Liver (tissue), 3 donors: Measurements from ENCODE around the gene KIF3B.

Experiments used
- EGR1 ChIP-seq, 2 donors: IDR thresholded peaks; 2 replicates each; pipeline ENCODE4 v1.6.1; 2016 to 2018; ENCODE audit warnings: antibody characterized with exemption in 2 of 2, low read depth in 2 of 2
- HNF4A ChIP-seq, 2 donors: conservative IDR thresholded peaks; 2 replicates each; pipeline ENCODE4 v1.6.1; 2016; ENCODE audit warnings: antibody characterized with exemption in 2 of 2, mild to moderate bottlenecking in 2 of 2
- RAD21 ChIP-seq, 2 donors: IDR thresholded peaks; 2 replicates each; pipeline ENCODE4 v1.6.1; 2016; ENCODE audit warnings: antibody characterized with exemption in 2 of 2, mild to moderate bottlenecking in 2 of 2
- RXRA ChIP-seq, 2 donors: IDR thresholded peaks; 2 replicates each; pipeline ENCODE4 v1.6.1; 2017 to 2018; ENCODE audit warnings: antibody characterized with exemption in 2 of 2, mild to moderate bottlenecking in 1 of 2
- SP1 ChIP-seq: IDR thresholded peaks from 2 replicates; pipeline ENCODE4 v1.6.1; 2018; ENCODE audit warnings: antibody characterized with exemption, mild to moderate bottlenecking
- TAF1 ChIP-seq: conservative IDR thresholded peaks from 2 replicates; pipeline ENCODE4 v1.6.1; 2016; ENCODE audit warnings: antibody characterized with exemption, mild to moderate bottlenecking
- YY1 ChIP-seq: IDR thresholded peaks from 2 replicates; pipeline ENCODE4 v1.6.1; 2016; ENCODE audit warnings: antibody characterized with exemption, mild to moderate bottlenecking
- TF ChIP-seq, protein P1 (sequence below): IDR thresholded peaks from 2 replicates; pipeline ENCODE4 v1.6.1; 2016; ENCODE audit warnings: antibody characterized with exemption, mild to moderate bottlenecking
- TF ChIP-seq, protein P2 (sequence below): IDR thresholded peaks from 2 replicates; pipeline ENCODE4 v1.6.1; 2016; ENCODE audit warnings: antibody characterized with exemption
- TF ChIP-seq, protein P3 (sequence below): fragments of 150-350 bp; IDR thresholded peaks from 2 replicates; pipeline ENCODE4 v1.5.1; 2017; ENCODE audit warnings: improper control_type of control experiment, low read depth, low read length; ENCODE audit not compliant: missing input control
- donor health status: healthy.
- donor health status: healthy.

DNA sequence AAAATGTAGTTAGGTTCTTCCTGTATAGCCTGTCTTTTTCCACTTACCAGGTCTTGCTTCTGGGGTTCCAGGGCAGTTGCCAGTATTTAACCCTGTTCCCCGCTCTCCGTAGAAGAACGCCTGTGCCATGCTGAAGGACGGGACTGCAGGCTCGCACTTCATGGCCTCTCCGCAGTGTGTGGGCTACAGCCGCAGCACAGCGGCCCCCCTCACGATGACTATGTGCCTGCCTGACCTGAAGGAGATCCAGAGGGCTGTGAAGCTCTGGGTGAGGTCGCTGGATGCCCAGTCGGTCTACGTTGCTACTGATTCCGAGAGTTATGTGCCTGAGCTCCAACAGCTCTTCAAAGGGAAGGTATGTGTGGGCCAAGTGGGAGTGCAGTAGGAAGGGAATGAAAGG is 46.7 kb upstream of the KIF3B start:
- TF ChIP-seq, protein P1, sequence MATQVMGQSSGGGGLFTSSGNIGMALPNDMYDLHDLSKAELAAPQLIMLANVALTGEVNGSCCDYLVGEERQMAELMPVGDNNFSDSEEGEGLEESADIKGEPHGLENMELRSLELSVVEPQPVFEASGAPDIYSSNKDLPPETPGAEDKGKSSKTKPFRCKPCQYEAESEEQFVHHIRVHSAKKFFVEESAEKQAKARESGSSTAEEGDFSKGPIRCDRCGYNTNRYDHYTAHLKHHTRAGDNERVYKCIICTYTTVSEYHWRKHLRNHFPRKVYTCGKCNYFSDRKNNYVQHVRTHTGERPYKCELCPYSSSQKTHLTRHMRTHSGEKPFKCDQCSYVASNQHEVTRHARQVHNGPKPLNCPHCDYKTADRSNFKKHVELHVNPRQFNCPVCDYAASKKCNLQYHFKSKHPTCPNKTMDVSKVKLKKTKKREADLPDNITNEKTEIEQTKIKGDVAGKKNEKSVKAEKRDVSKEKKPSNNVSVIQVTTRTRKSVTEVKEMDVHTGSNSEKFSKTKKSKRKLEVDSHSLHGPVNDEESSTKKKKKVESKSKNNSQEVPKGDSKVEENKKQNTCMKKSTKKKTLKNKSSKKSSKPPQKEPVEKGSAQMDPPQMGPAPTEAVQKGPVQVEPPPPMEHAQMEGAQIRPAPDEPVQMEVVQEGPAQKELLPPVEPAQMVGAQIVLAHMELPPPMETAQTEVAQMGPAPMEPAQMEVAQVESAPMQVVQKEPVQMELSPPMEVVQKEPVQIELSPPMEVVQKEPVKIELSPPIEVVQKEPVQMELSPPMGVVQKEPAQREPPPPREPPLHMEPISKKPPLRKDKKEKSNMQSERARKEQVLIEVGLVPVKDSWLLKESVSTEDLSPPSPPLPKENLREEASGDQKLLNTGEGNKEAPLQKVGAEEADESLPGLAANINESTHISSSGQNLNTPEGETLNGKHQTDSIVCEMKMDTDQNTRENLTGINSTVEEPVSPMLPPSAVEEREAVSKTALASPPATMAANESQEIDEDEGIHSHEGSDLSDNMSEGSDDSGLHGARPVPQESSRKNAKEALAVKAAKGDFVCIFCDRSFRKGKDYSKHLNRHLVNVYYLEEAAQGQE, result no peak
- TF ChIP-seq RAD21 (IDR thresholded peaks at IDR 0.05) (no peak), TAF1 (no peak), SP1 (no peak), EGR1 (IDR thresholded peaks at IDR 0.05; ENCODE audit: low read depth in 2 of 2) (no peak), RXRA (IDR thresholded peaks at IDR 0.05) (no peak), HNF4A (conservative IDR thresholded peaks at IDR 0.05) (no peak), YY1 (no peak)
- TF ChIP-seq, protein P2, sequence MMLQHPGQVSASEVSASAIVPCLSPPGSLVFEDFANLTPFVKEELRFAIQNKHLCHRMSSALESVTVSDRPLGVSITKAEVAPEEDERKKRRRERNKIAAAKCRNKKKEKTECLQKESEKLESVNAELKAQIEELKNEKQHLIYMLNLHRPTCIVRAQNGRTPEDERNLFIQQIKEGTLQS, result no peak
- TF ChIP-seq, protein P3, sequence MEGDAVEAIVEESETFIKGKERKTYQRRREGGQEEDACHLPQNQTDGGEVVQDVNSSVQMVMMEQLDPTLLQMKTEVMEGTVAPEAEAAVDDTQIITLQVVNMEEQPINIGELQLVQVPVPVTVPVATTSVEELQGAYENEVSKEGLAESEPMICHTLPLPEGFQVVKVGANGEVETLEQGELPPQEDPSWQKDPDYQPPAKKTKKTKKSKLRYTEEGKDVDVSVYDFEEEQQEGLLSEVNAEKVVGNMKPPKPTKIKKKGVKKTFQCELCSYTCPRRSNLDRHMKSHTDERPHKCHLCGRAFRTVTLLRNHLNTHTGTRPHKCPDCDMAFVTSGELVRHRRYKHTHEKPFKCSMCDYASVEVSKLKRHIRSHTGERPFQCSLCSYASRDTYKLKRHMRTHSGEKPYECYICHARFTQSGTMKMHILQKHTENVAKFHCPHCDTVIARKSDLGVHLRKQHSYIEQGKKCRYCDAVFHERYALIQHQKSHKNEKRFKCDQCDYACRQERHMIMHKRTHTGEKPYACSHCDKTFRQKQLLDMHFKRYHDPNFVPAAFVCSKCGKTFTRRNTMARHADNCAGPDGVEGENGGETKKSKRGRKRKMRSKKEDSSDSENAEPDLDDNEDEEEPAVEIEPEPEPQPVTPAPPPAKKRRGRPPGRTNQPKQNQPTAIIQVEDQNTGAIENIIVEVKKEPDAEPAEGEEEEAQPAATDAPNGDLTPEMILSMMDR, result no peak
